HG03575 (cell line): ENCODE measurements around the gene RASSF4.

Experiments used
- ATAC-seq: cut with Tn5 transposase; IDR thresholded peaks from one replicate; pipeline ENCODE4 v1.9.1; 2021; ENCODE audit not compliant: unreplicated experiment, insufficient number of reproducible peaks, low FRiP score; ENCODE audit errors: extremely low read depth

The RASSF4 gene

DNA sequence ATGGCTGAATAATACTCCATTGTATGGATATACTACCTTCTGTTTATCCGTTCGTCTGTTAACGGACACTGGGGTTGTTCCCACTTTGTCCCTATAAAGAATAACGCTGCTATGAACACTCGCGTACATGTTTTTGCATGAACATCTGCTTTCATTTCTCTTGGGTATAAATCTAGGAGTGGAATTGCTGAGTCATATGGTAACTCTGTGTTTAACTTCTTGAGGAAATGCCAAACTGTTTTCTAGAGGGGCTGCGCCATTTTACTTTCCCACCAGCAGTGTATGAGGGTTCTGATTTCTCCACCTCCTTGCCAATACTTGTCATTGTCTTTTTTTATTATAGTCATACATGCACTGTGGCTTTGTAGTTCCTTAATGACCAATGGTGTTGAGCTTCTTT, 20.6 kb upstream of the RASSF4 start:
- no peak for ATAC-seq

DNA sequence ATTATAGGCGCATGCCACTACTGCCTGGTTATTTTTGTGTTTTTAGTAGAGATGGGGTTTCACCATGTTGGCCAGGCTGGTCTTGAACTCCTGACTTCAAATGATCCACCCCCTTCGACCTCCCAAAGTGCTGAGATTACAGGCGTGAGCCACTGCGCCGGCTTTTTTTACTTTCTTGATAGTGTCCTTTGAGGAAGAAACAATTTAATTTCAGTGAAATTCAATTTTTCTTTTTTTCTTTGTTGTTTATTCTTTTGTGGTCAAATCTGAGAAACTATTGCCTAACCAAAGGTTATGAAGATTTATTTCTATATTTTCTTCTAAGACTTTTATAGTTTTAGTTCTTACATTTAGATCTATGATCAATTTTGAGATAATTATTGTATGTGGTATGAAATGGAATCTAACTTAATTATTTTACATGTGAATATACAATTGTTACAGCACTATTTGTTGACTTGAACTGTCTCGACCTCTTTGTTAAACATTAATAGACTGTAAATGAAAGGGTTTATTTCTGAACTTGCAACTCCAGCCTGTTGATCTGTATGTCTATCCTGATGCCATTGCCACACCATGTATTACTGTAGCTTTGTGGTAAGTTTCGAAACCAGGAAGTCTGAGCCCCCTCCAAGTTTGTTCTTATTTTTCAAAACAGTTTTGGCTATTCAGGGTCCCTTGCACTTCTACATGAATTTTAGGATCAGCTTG, 19.8 kb upstream of the RASSF4 start:
- ATAC-seq = no peak

DNA sequence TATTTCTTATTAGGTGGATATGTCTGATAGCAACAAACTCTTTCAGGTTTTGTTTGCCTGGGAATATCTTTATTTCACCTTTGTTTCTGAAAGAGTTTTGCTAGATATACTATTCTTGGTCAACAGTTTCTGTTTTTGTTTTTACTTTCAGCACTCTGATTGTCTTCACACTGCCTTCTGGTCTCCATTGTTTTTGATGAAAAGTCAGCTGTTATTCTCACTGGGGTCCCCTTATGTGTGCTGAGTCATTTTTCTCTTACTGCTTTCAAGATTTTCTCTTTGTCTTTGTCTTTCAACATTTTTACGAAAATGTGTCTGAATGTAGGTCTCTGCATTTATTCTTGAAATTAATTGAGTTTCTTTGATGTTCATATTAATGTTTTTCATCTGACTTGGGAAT, 15.2 kb upstream of the RASSF4 start:
- ATAC-seq = no peak

DNA sequence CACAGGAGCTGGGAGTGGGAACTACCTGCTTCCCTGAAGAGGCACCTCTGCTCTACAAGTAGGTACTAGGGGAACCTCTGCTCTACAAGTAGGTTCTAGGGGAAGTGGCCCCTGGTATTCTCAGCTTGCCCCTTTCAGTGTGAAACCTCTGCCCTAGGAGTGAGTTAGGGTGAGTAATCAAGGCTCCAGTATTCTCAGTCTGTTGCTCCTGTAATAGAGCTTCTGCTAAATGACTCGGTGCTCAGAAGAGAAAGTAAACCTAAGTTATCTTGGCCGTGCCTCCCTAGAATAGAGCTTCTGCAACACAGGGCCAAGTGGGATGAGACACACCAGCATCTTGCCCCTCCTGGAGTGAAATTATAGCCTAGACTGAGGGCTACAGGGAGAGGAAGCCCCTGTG, 13.4 kb upstream of the RASSF4 start:
- peak; percentile 67 for ATAC-seq

DNA sequence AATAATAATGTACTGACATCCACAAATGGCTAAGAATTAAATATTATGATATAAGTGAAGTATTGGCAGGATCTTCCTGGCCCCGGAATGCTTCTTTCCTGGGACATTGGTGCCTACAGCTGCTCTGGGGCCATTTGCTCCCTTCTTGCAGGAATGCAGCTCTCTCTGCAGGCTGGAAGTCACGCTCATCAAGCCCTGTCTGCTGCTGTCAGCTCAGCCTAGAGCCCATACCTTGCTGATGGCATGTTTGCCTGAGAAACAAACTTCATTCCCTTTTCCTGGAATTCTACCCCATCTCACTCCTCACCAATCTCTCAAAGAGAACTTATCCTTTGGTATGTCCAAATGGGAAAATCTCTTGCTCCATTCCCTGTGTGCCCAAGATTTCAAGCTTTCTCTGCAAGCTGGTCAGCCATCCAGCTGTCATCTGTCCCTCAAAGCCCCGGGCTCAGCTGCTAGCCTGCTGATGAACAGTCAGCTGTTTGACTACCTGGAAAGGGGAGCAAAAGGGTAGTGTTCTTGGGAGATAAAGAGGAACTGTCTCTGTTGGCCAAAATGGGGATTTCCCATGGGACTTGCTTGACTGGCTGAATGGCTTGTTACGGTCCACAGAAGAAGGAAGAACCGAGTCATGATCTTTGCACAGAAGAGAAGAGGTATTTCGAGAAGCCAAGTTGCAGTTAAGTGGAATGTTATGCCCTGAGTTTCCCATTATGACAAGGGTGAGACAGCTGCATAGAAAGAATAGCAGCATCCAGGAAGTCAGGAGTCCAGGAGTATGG, 12.0 kb upstream of the RASSF4 start:
- peak; percentile 54 for ATAC-seq

DNA sequence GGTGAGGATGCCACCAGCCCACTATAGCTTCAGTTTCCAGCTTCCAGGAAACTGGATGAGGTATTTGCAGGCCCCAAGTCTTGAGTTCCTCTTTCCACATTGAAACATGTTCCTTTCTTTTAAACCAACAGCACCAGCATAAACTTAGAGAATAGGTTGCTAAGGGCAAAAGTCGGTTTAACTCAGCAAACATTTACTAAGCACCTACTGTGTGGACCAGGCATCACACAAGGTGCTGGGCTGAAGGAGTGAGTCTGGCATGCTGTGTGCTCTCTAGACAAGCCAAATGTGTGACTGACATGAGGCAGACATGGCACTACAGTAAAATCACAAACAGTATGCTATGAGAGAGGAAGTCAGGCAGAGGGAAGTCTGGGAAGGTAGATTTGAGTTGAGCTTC, 11.0 kb upstream of the RASSF4 start:
- no peak for ATAC-seq

DNA sequence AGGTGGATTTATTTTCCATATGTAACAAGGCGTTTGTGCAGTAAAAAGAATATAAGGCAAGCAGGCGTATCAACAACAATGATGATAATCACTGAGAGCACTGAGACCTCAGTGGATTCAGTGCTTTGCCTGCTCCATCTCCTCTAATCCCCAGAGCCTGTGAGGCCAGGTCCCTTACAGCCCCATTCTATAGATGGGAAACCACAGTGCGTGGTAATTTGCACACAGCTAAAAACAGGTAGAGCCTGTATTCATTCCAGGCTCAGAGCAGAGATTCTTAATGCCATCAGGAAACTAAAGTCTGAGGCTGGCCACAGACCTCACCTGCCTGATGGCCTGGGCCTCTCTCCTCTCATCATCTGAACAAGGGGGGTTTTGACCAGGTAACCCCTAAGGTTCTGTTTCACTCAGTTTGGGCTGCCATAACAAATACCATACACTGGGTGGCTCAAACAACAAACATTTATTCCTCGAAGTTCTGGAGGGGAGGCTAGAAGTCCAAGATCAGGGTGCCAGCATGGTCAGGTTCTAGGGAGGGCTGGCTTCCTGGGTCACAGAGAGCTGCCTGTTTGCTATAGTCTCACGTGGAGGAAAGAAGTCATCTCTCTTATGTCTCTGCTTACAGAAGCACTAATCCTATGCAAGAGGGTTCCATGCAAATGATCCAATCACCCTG, 10.3 kb upstream of the RASSF4 start:
- no peak for ATAC-seq

DNA sequence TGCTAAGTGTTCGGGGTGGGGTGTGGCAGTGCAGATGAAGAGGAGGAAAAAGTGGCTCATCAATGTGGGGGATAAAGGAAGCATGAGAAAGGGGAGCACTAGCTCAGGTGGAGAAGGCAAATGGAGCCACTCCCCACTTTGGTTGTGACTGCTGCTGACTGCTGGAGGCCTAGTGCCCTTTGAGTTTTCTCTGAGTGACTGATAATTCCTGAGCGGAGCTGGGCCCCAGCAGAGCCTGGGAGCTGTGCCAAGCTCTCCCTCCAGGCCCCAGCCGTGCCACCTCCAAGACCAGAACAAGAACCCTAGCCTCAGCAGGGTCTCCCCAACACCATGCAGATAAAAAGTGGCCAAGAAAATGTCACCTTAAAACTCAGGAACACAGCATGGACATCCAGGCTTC, 9.7 kb upstream of the RASSF4 start:
- no peak for ATAC-seq

DNA sequence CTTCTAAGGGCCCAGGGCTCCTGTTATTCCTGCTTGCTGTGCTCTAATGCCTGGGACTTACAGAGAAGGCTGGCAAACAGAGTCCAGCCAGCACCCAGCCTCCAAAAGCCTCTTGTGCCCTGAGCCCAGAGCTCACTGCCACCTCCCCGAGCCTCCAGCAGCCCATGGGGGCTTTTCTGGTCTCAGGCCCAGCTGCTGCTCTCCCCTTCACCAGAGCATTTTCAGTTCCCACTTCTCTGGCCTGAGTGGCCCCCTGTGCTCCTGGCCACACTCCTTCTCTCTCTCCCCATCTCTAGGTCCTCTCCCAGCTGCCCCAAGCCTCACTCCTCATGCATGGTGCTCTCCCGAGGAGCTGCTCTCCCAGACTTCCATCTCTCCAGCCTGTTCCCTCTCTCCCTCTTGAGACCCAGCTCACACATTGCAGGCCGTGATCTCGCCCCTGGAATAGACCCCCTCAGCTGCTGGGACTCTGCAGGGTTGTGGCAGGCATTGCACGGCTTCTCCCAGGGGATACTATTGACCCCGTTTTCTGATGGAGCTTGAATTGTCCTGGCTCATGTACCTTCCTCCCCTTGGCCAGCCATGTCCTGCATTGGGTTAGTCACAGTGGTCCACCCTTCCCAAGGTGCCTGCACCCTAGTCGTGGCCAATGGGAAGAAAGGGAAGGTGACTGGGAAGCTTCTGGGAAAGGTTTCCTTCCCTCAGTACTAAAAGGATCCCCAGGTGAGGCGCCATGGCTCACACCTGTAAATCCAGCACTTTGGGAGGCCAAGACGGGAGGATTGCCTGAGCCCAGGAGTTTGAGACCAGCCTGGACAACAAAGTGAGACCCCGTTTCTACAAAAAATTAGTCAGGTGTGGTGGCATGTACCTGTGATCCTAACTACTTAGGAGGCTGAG, 9.0 kb upstream of the RASSF4 start:
- no peak for ATAC-seq

DNA sequence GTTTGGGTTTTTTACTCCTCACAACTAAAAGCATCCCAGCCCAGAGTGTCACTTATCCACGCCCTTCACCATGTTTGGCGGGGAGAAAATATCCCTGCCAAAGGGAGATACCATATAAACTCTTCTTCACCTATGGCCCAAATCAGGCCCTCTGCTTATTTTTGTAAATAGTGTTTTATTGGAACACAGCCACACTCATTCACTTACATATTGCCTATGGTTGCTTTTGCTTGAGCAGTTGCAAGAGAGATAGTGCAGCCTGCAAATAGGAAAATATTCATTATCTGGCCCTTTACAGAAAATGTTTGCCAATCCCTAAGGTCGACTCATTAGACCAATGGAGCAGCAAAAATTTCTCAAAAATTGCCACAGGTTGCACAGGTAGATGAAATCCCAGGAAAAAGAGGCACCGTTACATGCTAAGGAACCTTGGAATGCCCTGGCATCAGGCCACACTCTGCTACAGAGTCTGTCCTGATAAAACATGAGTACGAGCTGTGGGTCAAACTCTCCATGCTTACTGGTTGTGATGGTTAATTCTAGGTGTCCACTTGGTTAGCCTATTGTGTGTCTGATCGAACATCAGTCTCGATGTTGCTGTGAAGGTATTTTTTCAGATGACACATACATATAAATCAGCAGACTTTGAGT, 7.9 kb upstream of the RASSF4 start:
- no peak for ATAC-seq

DNA sequence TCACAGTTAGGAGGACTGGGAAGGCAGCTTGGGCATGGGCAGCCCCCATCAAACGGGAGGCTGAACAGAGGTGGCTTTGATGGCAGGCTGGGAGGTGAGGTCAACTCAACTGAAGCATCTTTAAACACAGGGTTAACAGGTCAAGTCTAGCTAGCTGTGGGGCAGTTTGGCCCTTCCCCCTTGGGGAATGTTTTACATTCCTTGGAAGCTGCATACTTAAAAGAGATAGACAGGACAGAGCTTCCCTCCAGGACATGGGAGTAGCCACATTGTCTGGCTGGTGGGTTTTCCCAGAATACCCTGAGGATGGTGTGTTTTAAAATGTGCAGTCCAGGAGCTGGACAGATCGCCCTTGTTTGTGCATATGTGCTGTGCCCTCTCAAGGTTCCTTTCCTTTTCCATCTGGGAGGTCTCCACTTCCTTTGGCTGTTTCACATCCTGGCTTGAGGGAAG, 6.8 kb upstream of the RASSF4 start:
- ATAC-seq = no peak

DNA sequence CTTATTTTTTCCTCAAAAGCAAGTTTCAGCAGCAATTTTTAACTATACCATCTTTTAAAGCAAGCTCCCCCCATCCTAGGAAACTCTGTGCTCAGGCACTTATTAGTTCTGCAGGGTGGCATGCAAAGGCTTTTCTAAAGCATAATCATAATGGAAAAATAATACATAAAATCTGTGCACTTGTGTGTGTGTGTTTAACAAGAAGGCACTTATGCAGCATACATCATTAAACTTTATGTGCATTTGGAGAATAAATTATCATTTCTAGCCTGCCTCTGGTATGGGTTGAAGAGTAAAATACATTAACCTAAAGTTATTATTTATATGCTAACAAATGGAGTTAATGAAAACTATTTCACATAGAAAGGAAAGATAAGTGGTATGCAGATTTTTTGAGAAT, 5.6 kb upstream of the RASSF4 start:
- no peak for ATAC-seq

DNA sequence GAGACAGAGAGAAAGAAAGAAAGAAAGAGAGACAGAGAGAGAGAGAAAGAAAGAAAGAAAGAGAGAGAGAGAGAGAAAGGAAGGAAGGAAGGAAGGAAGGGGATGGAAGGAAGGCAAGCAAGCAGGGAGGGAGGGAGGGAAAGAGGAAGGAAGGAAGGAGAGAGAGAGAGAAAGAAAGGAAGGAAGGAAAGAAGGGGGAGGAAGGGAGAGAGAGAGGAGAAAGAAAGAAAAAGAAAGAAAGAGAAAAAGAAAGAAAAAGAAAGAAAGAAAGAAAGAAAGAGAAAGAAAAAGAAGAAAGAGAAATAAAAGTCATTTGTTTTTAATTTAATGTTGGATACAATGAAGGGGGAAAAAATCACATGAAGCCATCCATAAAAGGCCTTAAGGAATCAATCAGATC, 4.6 kb upstream of the RASSF4 start:
- no peak for ATAC-seq

DNA sequence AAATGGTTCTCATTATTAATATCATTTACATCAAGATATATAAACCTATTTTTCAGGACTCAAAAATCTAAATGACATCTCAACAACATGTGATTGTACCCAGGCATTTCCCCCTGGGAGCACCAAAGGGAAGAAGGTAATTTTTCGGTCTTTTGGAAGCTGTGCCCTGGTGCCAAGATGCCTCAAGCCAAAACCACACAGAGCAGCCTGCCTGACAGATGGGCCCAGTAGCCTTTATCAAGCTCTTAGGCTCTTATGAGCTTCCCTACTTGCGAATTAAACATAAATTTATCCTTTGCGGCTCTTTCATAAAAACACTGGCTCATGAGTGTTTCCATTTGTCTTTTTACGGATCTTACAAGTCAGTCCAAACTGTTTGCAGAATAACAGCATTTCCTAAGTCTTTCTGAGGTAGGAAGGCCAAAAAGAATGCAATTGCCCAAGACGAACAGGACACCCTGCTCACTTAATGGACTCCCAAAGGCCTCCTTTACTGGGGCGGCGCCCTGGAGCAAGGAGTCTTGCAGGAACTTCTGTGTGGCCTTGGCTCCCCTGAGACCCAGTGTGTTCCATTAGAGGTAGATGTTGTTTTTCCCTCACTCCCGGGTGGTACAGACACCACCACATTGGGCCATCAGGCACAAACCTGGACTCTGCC, 4.1 kb upstream of the RASSF4 start:
- no peak for ATAC-seq

DNA sequence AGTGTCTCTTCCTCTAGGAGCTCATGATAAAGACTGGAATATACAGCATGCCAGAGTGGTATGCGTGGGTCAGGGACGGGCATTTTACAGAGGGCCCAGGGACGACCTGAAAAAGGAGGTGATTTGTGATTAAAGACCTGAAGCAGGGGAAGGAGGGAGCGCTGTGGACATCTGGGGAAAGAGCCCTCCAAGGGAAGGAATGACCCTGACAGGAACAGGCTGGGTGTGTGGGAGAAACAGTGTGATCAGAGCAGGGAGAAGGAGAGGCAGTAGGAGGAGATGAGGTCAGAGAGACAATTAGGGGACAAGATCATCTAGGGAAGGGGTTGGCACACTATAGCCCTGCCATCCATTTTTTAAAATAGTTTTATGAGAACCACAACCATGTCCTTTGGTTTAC, 3.4 kb upstream of the RASSF4 start:
- ATAC-seq = no peak

DNA sequence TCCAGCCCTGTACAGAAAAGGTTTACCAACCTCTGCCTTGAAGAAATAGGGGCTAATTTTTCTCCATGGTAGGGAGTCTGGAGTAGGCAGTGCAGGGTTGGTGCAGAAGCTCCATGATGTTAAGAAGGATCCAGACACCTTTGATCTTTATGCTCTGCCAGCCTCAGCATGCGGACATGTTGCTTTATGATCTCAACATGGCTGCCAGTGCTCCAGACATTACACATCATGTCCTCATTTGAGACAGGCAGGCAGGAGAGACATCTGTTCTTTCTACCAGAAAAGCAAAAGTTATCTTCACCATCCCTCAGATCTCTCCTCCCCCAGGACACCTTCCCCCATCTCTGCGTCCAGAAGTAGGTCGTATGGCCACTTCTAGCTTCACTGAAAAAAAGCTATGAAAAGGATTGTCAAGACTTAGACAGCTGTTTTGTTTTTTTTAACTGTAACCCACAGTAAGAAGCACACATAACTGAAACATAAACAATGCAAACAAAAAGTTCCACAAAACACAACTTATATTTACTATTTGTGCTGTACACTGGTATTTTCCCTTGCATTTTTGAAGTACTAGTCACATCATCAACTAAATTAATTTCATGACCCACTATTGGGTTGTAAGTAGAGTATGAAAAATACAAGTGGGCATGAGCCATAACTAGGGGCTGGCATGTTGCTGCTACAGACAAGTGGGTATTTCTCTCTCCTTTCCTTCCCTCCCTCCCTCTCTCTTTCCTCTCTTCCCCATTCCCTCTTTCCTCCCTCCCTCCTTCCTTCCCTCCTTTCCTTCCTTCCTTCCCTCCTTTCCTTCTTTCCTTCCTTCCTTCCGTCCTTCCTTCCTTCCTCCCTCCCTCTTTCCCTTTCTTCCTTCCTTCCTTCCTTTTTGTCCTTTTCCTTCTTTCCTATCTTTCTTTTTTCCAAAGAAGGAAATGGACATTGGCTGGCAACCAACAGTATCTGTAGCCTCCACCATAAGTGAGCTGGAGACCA, 2.6 kb upstream of the RASSF4 start:
- no peak for ATAC-seq
